GM18951 (cell line): ENCODE data around the gene MSL3.

Experiments
- POLR2A ChIP-seq: IDR thresholded peaks from 4 replicates; pipeline ENCODE4 v1.6.1; 2011; ENCODE audit warnings: mild to moderate bottlenecking; ENCODE audit not compliant: insufficient read length, insufficient read depth; ENCODE audit errors: extremely low read depth
- in situ Hi-C: fragments of 300-500 bp; cut with MboI; formaldehyde crosslinking; loops from one replicate; pipeline ENCODE4 v1.12.0; 2022; ENCODE audit warnings: low sequenced_read_pairs, mixed read lengths, inconsistent platforms; ENCODE audit not compliant: unreplicated experiment

The MSL3 gene

GRCh38 chrX:11757719-11758399, at the start of gene MSL3:
Gene MSL3 (plus strand): TSS chrX:11758237. CDS start chrX:11758264, 27 bp downstream.
- TF ChIP-seq POLR2A, result peak; percentile 54
- in situ Hi-C loops, result no loop called here

GRCh38 chrX:11722304-11722703, 35.7 kb upstream of the MSL3 start:
- in situ Hi-C loops, result no loop called here
- no peak for TF ChIP-seq POLR2A

- in situ Hi-C loops, result no loop called here
- TF ChIP-seq POLR2A, result no peak
These were observed 33.7 kb upstream of the MSL3 start for GRCh38 chrX:11724122-11725017.

- no peak for TF ChIP-seq POLR2A
- in situ Hi-C loops, result no loop called here
These were observed 32.2 kb upstream of the MSL3 start for GRCh38 chrX:11725631-11726442.

- in situ Hi-C loops, result no loop called here
- no peak for TF ChIP-seq POLR2A
These were observed 29.5 kb upstream of the MSL3 start for GRCh38 chrX:11728556-11728955.

- TF ChIP-seq POLR2A, result no peak
- in situ Hi-C loops, result no loop called here
These were observed 24.4 kb upstream of the MSL3 start for GRCh38 chrX:11733614-11734013.

GRCh38 chrX:11739776-11740175, 18.3 kb upstream of the MSL3 start:
- TF ChIP-seq POLR2A, result no peak
- in situ Hi-C loops, result no loop called here

- no peak for TF ChIP-seq POLR2A
These were observed 17.2 kb upstream of the MSL3 start for GRCh38 chrX:11740794-11741193.

GRCh38 chrX:11741574-11741973, 16.5 kb upstream of the MSL3 start:
- in situ Hi-C loops, result no loop called here
- TF ChIP-seq POLR2A, result no peak

More at GRCh38 chrX:11740794-11741193, 17.2 kb upstream of the MSL3 start:
- in situ Hi-C loops, result no loop called here

- no peak for TF ChIP-seq POLR2A
- in situ Hi-C loops, result no loop called here
These were observed 12.2 kb upstream of the MSL3 start for GRCh38 chrX:11745881-11746280.

GRCh38 chrX:11750046-11750445, 8.0 kb upstream of the MSL3 start:
- in situ Hi-C loops, result no loop called here
- TF ChIP-seq POLR2A, result no peak

- in situ Hi-C loops, result no loop called here
These were observed 7.3 kb upstream of the MSL3 start for GRCh38 chrX:11750694-11751093.

GRCh38 chrX:11751261-11751660, 6.8 kb upstream of the MSL3 start:
- in situ Hi-C loops, result no loop called here
- no peak for TF ChIP-seq POLR2A

More at GRCh38 chrX:11750694-11751093, 7.3 kb upstream of the MSL3 start:
- no peak for TF ChIP-seq POLR2A

- in situ Hi-C loops, result no loop called here
- no peak for TF ChIP-seq POLR2A
These were observed 4.4 kb upstream of the MSL3 start for GRCh38 chrX:11753668-11754067.
